GM19099 (cell line): ENCODE results near the gene LBHD2.

Experiments
- POLR2A ChIP-seq: IDR thresholded peaks from 3 replicates; pipeline ENCODE4 v1.6.1; 2011; ENCODE audit warnings: low read depth; ENCODE audit not compliant: insufficient read length; ENCODE audit errors: extremely low read depth

The LBHD2 gene

DNA sequence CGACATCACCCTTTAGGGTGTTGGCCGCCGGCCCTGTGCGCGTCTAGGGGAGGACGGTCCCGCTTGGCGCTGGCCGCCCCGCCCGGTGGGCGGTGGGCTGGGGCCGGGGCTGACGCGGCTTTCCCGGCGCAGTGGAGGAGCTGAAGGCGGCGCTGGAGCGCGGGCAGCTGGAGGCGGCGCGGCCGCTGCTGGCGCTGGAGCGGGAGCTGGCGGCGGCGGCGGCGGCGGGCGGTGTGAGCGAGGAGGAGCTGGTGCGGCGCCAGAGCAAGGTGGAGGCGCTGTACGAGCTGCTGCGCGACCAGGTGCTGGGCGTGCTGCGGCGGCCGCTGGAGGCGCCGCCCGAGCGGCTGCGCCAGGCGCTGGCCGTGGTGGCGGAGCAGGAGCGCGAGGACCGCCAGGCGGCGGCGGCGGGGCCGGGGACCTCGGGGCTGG lies 42.9 kb downstream of the LBHD2 start:
- TF ChIP-seq POLR2A: no peak

DNA sequence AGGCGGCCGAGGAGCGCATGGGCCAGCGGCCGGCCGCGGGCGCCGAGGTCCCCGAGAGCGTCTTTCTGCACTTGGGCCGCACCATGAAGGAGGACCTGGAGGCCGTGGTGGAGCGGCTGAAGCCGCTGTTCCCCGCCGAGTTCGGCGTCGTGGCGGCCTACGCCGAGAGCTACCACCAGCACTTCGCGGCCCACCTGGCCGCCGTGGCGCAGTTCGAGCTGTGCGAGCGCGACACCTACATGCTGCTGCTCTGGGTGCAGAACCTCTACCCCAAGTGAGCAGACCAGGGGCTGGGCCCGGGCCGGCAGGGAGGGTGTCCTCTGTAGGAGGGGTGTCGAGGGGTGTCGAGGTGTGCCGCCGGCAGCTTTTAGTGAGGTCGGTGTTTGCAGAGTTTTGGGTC lies 43.3 kb downstream of the LBHD2 start:
- no peak for TF ChIP-seq POLR2A

DNA sequence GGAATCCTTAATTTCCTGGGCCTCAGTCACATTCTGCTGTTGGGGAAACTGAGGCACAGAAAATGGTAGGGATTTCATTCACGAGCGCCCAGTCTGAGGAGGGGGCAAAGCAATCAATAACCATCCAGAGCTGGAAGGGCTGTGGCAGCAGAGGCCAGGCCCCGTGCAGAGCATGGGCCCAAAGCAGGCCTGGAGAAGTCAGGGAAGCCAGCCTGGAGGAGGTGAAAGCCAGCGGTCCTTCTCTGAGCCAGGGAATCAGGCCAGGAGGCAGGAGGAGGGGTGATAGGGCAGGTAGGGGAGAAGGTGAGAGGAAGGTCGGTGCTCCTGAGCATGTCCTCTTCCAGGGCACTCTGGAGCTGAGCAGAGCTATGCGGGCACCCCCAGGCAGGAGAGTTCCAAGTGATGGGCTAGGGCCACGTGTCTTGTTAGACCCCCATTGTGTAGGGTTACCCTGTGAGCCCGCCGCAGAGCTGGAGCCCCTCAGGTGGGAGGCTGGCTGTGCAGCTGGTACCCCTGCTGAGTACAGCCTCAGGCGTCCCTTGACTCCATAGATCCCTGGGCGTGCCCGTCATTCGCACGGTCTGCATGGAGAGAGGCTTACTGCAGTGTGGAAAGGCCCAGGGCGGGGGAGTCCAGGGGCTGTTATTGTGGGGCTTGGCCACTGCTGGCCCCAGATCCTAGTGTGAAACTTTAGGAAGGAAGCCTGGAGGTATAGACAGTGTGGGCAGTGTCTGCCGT lies 44.0 kb downstream of the LBHD2 start:
- no peak for TF ChIP-seq POLR2A

DNA sequence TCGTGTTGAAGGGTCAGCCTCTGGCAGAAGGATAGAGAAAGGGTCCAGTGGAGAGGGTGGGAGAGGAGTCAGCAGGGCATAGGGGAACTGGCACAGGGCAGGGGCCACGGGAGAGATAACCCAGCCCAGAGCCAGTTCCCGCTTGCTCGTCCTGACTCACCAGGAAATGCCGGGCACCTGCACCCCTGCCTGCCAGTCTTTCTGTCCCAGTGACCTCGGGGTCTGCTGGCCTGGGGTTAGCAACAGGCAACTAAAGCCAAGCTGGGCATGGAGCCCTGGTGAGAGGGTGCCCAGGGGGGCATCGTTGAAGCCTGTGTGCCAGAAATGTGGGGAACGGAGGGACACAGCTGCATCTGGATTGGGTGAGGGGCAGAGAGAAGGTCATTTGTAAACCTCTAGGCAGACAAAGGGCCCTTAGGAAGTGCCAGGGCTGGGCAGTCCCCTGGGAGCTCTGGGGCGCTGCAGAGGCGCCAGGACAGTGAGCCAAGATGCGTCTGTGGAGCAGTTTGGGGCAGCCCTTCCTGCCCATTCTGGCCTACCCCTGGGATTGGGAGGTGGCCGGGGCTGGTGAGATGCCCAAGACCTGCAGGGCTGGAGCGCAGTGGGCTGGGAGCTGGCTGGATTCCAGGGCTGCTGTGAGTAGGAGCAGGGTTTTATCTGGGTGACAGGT lies 44.8 kb downstream of the LBHD2 start:
- TF ChIP-seq POLR2A: no peak

DNA sequence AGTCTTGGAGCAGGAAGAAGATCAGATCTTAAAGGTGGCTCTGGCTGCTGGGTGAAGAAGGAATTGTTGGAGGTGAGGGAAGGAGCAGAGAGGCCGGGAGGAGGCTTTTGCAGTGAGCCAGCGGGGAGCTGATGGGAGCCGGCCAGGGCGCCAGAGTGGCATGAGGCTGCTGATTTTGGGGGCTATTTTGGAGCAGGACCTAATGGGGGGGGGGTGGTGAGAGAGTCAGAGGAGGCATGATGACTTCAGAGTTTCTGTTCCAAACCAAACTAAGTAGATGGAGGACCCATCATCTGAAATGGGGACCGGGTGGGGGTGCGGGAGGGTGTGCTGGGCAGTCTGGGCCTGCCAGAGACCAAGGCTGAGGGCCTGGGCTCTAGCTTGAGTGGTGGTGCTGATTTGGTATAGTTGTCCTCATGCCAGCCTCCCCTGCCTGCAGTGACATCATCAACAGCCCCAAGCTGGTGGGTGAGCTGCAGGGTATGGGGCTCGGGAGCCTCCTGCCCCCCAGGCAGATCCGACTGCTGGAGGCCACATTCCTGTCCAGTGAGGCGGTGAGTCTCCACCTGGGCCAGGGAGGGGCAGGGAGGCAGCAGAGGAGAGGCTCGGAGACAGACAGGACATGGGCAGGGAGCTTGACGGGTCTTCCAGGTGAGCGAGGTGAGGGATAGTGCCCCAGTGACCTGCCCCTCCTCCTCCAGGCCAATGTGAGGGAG lies 45.4 kb downstream of the LBHD2 start:
- no peak for TF ChIP-seq POLR2A

DNA sequence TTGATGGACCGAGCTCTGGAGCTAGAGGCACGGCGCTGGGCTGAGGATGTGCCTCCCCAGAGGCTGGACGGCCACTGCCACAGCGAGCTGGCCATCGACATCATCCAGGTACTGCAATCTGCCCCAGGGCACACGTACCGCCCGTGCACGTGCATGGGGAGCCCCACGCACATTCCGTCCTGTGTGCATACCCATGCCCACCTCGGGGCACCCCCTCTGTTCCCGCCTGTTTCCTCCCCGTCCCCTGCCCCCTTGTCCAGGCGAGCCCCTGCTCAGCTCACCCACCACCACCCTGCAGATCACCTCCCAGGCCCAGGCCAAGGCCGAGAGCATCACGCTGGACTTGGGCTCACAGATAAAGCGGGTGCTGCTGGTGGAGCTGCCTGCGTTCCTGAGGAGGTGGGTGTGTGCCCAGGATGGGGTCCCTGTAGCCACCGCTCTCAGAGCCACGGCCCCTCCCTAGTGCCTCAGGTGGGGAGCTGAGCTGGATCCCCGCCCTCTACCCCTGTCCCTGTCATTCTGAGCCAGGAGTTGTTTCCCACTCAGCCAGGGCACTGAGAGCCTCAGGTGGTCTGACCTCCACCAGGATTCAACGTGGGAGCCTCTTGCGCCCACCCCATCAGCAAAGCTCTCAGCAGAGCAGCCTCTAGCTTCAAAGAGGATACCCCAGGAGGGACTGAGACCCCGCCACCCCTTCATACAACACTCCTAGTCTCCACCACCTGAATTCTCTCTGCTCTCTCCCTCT lies 46.2 kb downstream of the LBHD2 start:
- TF ChIP-seq POLR2A: no peak

DNA sequence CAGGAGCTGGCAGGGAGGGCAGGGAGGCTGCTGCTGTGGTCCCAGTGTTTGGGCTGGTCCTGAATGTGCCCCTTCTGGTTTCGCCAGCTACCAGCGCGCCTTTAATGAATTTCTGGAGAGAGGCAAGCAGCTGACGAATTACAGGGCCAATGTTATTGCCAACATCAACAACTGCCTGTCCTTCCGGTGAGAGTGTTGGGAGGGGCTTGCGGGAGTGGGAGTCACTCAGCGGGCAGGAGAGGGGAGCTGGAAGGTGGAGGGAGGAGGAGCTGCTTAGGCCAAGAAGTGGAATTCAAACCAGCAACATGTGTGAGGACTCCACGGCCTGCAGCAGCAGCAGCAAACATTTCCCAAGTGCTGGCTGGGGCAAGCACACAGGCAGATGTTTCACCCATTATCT lies 47.0 kb downstream of the LBHD2 start:
- no peak for TF ChIP-seq POLR2A

DNA sequence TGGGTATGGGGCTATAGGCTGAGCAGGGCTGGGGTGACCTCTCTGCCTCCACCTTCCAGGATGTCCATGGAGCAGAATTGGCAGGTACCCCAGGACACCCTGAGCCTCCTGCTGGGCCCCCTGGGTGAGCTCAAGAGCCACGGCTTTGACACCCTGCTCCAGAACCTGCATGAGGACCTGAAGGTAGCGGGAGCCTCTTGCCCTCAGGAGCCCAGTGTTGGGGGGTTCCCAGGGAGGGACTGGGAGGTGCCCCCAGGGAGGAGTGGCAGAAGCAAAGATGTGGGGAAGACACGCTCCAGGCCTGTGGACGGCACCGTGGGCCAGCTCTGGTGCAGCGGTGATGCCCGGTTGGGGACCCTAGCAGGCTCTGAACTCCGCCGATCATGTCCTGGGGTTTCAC lies 47.6 kb downstream of the LBHD2 start:
- TF ChIP-seq POLR2A: no peak

DNA sequence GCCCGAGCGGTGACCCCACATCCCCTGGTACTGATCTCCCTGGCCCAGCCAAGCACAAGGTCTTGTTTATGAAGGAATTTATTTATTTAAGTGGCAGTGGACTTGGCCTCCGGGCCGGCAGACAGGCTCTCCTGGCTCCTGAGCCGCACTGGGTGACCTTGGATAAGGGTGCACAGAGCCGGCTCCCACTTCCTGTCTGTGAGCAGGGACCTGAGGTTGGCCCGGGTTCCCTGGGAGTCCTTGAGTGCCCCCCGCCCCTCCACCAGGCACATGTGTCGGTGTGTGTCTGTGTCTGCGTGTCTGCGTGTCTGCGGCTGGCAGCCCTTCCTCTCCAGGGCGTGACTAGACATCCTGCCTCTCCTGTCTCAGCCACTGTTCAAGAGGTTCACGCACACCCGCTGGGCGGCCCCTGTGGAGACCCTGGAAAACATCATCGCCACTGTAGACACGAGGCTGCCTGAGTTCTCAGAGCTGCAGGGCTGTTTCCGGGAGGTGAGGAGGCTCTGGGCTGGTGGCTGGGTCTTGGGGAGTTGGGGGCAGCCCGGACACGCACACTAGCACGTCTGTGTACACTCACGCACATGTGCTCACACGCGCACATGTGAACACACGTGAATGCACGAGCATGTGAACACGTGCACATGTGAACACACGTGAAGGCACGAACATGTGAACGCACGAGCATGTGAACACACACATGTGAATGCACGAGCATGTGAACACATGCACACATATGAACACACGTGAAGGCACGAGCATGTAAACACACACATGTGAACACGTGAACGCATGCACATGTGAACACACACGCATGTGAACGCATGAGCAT lies 48.6 kb downstream of the LBHD2 start:
- no peak for TF ChIP-seq POLR2A

DNA sequence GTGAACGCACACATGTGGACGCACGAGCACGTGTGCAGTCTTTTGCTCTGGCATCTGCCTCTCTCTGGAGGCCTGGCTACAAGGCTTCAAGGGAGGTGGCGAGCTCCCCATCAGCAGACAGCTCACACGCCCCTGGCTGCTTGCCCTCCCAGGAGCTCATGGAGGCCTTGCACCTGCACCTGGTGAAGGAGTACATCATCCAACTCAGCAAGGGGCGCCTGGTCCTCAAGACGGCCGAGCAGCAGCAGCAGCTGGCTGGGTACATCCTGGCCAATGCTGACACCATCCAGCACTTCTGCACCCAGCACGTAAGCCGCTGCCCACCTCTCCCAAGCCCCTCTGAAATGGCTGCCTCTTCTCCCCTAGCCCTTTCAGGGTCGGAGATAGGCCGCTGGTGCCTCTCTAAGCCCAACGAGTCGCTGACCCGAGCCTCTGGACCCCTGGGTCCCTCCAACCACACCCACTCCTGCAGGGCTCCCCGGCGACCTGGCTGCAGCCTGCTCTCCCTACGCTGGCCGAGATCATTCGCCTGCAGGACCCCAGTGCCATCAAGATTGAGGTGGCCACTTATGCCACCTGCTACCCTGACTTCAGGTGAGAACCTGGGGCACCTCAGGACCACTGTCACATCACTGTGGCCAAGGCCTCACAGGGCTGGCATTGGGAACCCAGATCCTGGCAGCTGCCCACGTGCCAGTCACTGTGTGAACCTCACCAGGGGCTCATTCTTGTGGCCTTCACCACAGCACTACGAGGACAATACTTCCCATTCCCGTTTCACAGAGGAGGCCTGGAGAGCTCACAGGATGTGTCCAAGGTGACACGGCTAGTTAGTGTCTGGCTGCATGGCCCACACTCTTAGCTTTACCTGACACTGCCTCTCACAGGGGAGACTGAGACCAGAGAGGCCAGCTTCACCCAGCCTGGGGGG lies 49.5 kb downstream of the LBHD2 start:
- TF ChIP-seq POLR2A: no peak

DNA sequence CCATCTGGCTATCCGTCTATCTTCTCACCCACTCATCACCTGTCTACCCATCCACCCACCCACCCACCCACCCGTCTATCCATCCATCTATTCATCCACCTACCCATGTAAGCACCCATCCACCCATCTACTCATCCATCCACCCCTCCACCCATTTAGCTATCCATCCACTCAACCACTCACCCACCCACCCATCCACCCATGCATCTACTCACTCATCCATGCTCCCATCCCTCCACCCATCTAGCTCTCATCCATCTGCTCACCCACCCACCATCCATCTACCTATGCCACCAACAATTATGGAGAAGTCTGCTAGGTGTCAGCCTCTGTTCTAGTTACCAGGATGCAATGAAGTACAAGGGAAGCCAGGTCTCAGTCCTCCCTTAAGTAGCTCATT lies 50.4 kb downstream of the LBHD2 start:
- TF ChIP-seq POLR2A: no peak

DNA sequence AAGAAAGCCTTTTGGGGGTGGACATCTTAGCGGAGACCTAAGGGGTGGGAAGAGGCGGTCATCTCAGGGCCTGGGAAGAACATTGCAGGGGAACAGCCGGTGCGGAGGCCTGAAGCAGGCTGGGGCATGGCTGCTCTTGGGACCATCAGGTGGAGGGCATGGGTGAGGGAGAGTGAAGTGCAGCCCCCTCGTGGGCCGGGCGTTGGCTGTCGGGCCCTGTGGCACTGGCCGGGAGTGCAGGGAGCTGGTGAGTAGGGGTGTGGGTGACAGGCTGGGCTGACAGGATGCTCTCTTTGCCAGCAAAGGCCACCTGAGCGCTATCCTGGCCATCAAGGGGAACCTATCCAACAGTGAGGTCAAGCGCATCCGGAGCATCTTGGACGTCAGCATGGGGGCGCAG lies 50.9 kb downstream of the LBHD2 start:
- TF ChIP-seq POLR2A: no peak
